Measurements from ENCODE around the gene SCGB1A1. TPM values are rescaled to one million over a fixed set of nuclear protein-coding genes. Genes with fewer than 3 reads are reported as not detected.

The SCGB1A1 gene
- total and polyA plus RNA-seq, 2 of the 13 experiments (the other 11 are each of a cell fraction or from before 2014, with no cell fraction given), result not detected

DNA sequence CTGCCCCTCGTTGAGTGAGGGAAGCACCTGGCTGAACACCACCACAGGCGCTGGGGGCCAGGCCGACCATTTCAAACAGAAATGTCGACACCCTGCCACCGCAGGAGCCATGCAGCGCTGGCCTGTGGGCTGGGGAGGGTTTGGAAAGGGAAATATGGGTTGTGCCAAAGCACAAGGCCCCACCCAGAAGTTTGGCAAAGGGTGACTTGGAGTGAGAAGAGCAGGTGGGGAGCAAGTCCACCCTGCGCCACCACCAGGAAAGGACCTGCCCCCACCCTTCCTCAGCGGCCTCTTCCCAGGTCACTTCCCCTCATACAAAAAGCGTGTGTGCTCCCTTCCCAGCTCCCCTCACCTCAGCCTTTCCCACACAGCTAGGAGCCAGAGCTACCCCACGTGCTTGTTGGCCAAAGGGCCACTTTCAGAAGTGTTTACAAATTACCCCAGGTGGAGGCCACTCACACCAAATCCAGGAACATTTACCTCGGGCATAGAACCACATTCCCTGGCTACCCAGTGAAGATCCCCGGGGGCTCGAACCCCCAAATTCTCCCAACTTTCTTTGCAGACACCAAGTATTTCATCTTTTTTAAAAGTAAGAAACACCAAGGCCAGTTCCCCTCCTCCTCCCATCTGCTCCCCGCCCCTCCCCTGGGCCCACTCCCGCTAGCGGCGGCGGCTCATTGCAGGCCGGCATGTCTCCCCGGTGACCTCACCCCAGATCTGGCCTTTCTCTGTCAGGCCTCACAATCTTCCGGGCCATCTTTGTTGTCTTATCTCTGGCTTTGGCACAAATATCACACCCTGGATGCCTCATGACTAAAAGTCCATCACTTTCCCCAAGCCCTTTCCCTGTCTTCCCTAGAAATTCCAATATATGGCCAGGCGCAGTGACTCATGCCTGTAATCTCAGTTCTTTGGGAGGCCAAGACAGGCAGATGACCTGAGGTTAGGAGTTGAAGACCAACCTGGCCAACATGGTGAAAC is 20.5 kb upstream of the SCGB1A1 start (continued):
- TF ChIP-seq, protein P1, sequence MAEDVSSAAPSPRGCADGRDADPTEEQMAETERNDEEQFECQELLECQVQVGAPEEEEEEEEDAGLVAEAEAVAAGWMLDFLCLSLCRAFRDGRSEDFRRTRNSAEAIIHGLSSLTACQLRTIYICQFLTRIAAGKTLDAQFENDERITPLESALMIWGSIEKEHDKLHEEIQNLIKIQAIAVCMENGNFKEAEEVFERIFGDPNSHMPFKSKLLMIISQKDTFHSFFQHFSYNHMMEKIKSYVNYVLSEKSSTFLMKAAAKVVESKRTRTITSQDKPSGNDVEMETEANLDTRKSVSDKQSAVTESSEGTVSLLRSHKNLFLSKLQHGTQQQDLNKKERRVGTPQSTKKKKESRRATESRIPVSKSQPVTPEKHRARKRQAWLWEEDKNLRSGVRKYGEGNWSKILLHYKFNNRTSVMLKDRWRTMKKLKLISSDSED (CRISPR knock-in tag; IDR thresholded peaks at IDR 0.05), result no peak
- no peak for TF ChIP-seq SOX5 (CRISPR knock-in tag; IDR thresholded peaks at IDR 0.05; ENCODE audit: borderline replicate concordance)
- no peak for TF ChIP-seq TBL1XR1 (IDR thresholded peaks at IDR 0.05; ENCODE audit: borderline replicate concordance, low read length, partially characterized antibody)
- no peak for TF ChIP-seq RBM22 (optimal IDR thresholded peaks at IDR 0.05; ENCODE audit: low read length)
- TF ChIP-seq, protein P2, sequence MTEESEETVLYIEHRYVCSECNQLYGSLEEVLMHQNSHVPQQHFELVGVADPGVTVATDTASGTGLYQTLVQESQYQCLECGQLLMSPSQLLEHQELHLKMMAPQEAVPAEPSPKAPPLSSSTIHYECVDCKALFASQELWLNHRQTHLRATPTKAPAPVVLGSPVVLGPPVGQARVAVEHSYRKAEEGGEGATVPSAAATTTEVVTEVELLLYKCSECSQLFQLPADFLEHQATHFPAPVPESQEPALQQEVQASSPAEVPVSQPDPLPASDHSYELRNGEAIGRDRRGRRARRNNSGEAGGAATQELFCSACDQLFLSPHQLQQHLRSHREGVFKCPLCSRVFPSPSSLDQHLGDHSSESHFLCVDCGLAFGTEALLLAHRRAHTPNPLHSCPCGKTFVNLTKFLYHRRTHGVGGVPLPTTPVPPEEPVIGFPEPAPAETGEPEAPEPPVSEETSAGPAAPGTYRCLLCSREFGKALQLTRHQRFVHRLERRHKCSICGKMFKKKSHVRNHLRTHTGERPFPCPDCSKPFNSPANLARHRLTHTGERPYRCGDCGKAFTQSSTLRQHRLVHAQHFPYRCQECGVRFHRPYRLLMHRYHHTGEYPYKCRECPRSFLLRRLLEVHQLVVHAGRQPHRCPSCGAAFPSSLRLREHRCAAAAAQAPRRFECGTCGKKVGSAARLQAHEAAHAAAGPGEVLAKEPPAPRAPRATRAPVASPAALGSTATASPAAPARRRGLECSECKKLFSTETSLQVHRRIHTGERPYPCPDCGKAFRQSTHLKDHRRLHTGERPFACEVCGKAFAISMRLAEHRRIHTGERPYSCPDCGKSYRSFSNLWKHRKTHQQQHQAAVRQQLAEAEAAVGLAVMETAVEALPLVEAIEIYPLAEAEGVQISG (CRISPR knock-in tag; IDR thresholded peaks at IDR 0.05), result peak; percentile 58
- no peak for TF ChIP-seq ZNF652 (CRISPR knock-in tag; IDR thresholded peaks at IDR 0.05; ENCODE audit: borderline replicate concordance, low read depth)
- TF ChIP-seq HNF4A (CRISPR knock-in tag; IDR thresholded peaks at IDR 0.05), result no peak
- TF ChIP-seq, protein P3, sequence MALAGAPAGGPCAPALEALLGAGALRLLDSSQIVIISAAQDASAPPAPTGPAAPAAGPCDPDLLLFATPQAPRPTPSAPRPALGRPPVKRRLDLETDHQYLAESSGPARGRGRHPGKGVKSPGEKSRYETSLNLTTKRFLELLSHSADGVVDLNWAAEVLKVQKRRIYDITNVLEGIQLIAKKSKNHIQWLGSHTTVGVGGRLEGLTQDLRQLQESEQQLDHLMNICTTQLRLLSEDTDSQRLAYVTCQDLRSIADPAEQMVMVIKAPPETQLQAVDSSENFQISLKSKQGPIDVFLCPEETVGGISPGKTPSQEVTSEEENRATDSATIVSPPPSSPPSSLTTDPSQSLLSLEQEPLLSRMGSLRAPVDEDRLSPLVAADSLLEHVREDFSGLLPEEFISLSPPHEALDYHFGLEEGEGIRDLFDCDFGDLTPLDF (CRISPR knock-in tag; IDR thresholded peaks at IDR 0.05), result no peak
- no peak for TF ChIP-seq MEIS2 (CRISPR knock-in tag; IDR thresholded peaks at IDR 0.05)
- TF ChIP-seq ETV5 (CRISPR knock-in tag; IDR thresholded peaks at IDR 0.05; ENCODE audit: borderline replicate concordance), result peak; percentile 7; the same call in 1 of the 2 replicates
- no peak for TF ChIP-seq ZNF343 (CRISPR knock-in tag; IDR thresholded peaks at IDR 0.05)
- no peak for TF ChIP-seq CEBPG (CRISPR knock-in tag; IDR thresholded peaks at IDR 0.05)
- TF ChIP-seq FOXC1 (CRISPR knock-in tag; IDR thresholded peaks at IDR 0.05; ENCODE audit: borderline replicate concordance), result 0 out of 2 replicates have a peak, but pooled peaks have one; percentile 26
- TF ChIP-seq FOSL2 (CRISPR knock-in tag; IDR thresholded peaks at IDR 0.05), result peak; percentile 74
- TF ChIP-seq ETV6 (CRISPR knock-in tag; conservative IDR thresholded peaks at IDR 0.05), result no peak
- 0 out of 2 replicates have a peak, but pooled peaks have one; percentile 10 for TF ChIP-seq POGZ (CRISPR knock-in tag; IDR thresholded peaks at IDR 0.05)
- 0 out of 2 replicates have a peak, but pooled peaks have one; percentile 34 for TF ChIP-seq GFI1 (CRISPR knock-in tag; IDR thresholded peaks at IDR 0.05; ENCODE audit: borderline replicate concordance)
- 0 out of 2 replicates have a peak, but pooled peaks have one; percentile 26 for TF ChIP-seq ZBTB38 (CRISPR knock-in tag; IDR thresholded peaks at IDR 0.05)
- TF ChIP-seq HOXA7 (CRISPR knock-in tag; IDR thresholded peaks at IDR 0.05), result no peak
- no peak for TF ChIP-seq PTBP1 (IDR thresholded peaks at IDR 0.05; ENCODE audit: low read depth, low read length, poor library complexity, severe bottlenecking)
- TF ChIP-seq PHF21A (CRISPR knock-in tag; IDR thresholded peaks at IDR 0.05), result no peak
- TF ChIP-seq LCORL (IDR thresholded peaks at IDR 0.05), result no peak
- peak; percentile 39; the same call in 1 of the 2 replicates for TF ChIP-seq LCORL (CRISPR knock-in tag; IDR thresholded peaks at IDR 0.05)
- TF ChIP-seq, protein P4, sequence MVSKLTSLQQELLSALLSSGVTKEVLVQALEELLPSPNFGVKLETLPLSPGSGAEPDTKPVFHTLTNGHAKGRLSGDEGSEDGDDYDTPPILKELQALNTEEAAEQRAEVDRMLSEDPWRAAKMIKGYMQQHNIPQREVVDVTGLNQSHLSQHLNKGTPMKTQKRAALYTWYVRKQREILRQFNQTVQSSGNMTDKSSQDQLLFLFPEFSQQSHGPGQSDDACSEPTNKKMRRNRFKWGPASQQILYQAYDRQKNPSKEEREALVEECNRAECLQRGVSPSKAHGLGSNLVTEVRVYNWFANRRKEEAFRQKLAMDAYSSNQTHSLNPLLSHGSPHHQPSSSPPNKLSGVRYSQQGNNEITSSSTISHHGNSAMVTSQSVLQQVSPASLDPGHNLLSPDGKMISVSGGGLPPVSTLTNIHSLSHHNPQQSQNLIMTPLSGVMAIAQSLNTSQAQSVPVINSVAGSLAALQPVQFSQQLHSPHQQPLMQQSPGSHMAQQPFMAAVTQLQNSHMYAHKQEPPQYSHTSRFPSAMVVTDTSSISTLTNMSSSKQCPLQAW (CRISPR knock-in tag; IDR thresholded peaks at IDR 0.05), result no peak
